CD14-positive monocyte (primary cell): Measurements from ENCODE around the gene FERMT2. TPM values are rescaled to one million over a fixed set of nuclear protein-coding genes. Genes with fewer than 3 reads are reported as not detected.

Experiments used
- DNase-seq, 3 donors: peaks; one replicate each; pipeline ENCODE4 v3.0.0-alpha.2; 2011 to 2022
- H2AFZ ChIP-seq: 2 replicates; pipeline ENCODE4 v1.6.0; 2012; ENCODE audit warnings: mild to moderate bottlenecking, low read depth, low read length, inconsistent platforms; ENCODE audit not compliant: insufficient read depth, poor library complexity, severe bottlenecking
- H3K27ac ChIP-seq, 2 donors: 1 replicate in 1 of 2; 2 replicates in 1 of 2; pipeline ENCODE4 v1.5.1; 2012 to 2013; ENCODE audit warnings: low read length in 2 of 2, control low read depth in 1 of 2, inconsistent platforms in 1 of 2, low read depth in 1 of 2, mild to moderate bottlenecking in 1 of 2
- H3K27me3 ChIP-seq, 2 donors: one replicate each; pipeline versions ENCODE4 v1.6.0 to v1.6.1; 2011 to 2013; ENCODE audit warnings: low read length in 2 of 2; ENCODE audit not compliant: control insufficient read depth in 2 of 2, insufficient read depth in 2 of 2
- H3K36me3 ChIP-seq, 2 donors: replicated peaks in 1 of 2; 1 replicate in 1 of 2; 2 replicates in 1 of 2; pipeline versions ENCODE4 v1.5.1 to v1.6.1; 2012 to 2013; ENCODE audit warnings: low read length in 2 of 2, control low read depth in 1 of 2, inconsistent platforms in 1 of 2, mild to moderate bottlenecking in 1 of 2; ENCODE audit not compliant: insufficient read depth in 2 of 2, control insufficient read depth in 1 of 2
- H3K4me1 ChIP-seq, 2 donors: 1 replicate in 1 of 2; 2 replicates in 1 of 2; pipeline versions ENCODE4 v1.5.1 to v1.6.1; 2012 to 2013; ENCODE audit warnings: low read length in 2 of 2, control low read depth in 1 of 2, inconsistent platforms in 1 of 2, mild to moderate bottlenecking in 1 of 2, moderate library complexity in 1 of 2; ENCODE audit not compliant: insufficient read depth in 2 of 2, control insufficient read depth in 1 of 2
- H3K4me2 ChIP-seq: replicated peaks from 2 replicates; pipeline ENCODE3; 2012; ENCODE audit warnings: low read length, moderate library complexity, mild to moderate bottlenecking; ENCODE audit not compliant: poor library complexity, severe bottlenecking; ENCODE audit errors: extremely low read depth
- H3K4me3 ChIP-seq, 3 experiments: fragments of 200-600 bp in 1 of 3; sonication (generic) in 1 of 3; replicated peaks in 1 of 3; 1 replicate in 2 of 3; 2 replicates in 1 of 3; pipeline ENCODE4 v1.5.1; 2011 to 2013; ENCODE audit warnings: low read length in 3 of 3, mild to moderate bottlenecking in 3 of 3, control low read depth in 2 of 3, low read depth in 2 of 3, inconsistent platforms in 1 of 3, moderate library complexity in 1 of 3
- H3K79me2 ChIP-seq: 2 replicates; pipeline ENCODE4 v1.6.0; 2012; ENCODE audit warnings: mild to moderate bottlenecking, control low read depth, inconsistent platforms, low read length, moderate library complexity; ENCODE audit not compliant: insufficient read depth
- H3K9ac ChIP-seq: 2 replicates; pipeline ENCODE4 v1.6.0; 2017; ENCODE audit warnings: low read length, mild to moderate bottlenecking; ENCODE audit not compliant: insufficient read depth, poor library complexity, severe bottlenecking
- H3K9me3 ChIP-seq, 2 donors: replicated peaks in 1 of 2; 1 replicate in 1 of 2; 2 replicates in 1 of 2; pipeline versions ENCODE4 v1.5.1 to v1.6.1; 2012 to 2013; ENCODE audit warnings: low read length in 2 of 2, control low read depth in 1 of 2; ENCODE audit not compliant: control insufficient read depth in 1 of 2, insufficient read depth in 1 of 2
- H4K20me1 ChIP-seq: 2 replicates; pipeline ENCODE4 v1.6.0; 2012; ENCODE audit warnings: mild to moderate bottlenecking, low read length, control low read depth, moderate library complexity; ENCODE audit not compliant: insufficient read depth
- H3K27ac Mint-ChIP-seq, 7 donors: one replicate each; pipeline ENCODE4 v1.8.0; 2020; ENCODE audit warnings: mild to moderate bottlenecking in 7 of 7, mixed read lengths in 7 of 7, moderate library complexity in 6 of 7, inconsistent platforms in 2 of 7
- H3K27me3 Mint-ChIP-seq, 3 donors: one replicate each; pipeline ENCODE4 v1.8.0; 2021 to 2022; ENCODE audit warnings: low read depth in 3 of 3, mild to moderate bottlenecking in 3 of 3, mixed read lengths in 3 of 3, moderate library complexity in 3 of 3, inconsistent platforms in 1 of 3
- H3K36me3 Mint-ChIP-seq, 2 donors: one replicate each; pipeline ENCODE4 v1.8.0; 2020; ENCODE audit warnings: mixed read lengths in 2 of 2, inconsistent platforms in 1 of 2, mild to moderate bottlenecking in 1 of 2
- H3K4me1 Mint-ChIP-seq: one replicate; pipeline ENCODE4 v1.8.0; 2020; ENCODE audit warnings: mild to moderate bottlenecking, mixed read lengths
- H3K4me3 Mint-ChIP-seq, 2 donors: one replicate each; pipeline ENCODE4 v1.8.0; 2020; ENCODE audit warnings: mild to moderate bottlenecking in 2 of 2, mixed read lengths in 2 of 2, moderate library complexity in 1 of 2
- H3K9me3 Mint-ChIP-seq, 7 donors: one replicate each; pipeline ENCODE4 v1.8.0; 2020 to 2022; ENCODE audit warnings: mixed read lengths in 7 of 7, mild to moderate bottlenecking in 6 of 7, moderate library complexity in 6 of 7, inconsistent platforms in 2 of 7
- WGBS: methylation state at CpG from one replicate; pipeline ENCODE4 v1.1.5; 2013; ENCODE audit warnings: missing lambda C conversion rate; ENCODE audit not compliant: insufficient coverage; 5-methylcytosine and 5-hydroxymethylcytosine counted together
- intact Hi-C, 2 donors: fragments of 100-400 bp; cut with micrococcal nuclease; formaldehyde crosslinking; loops; one replicate each; pipeline versions ENCODE4 v1.15.0 to v1.15.1; 2023
- polyA plus RNA-seq, 3 donors: library from polyadenylated mRNA; depleted of rRNA in 1 of 3; unstranded in 2 of 3; stranded (reverse) in 1 of 3; fragments of 300-500 nt in 2 of 3; fragments of >200 nt in 1 of 3; fragmentation: Illumina TruSeq in 2 of 3; gene quantifications; 1 replicate in 2 of 3; 2 replicates in 1 of 3; pipeline ENCODE4 v1.2.3, GENCODE V29; 2012 to 2021
- TF ChIP-seq, protein P1 (sequence below): fragments of 200-600 bp; IDR thresholded peaks from one replicate; pipeline ENCODE4 v1.8.0; 2022; ENCODE audit warnings: antibody characterized with exemption, mild to moderate bottlenecking

FERMT2 gene
- polyA plus RNA-seq, 3 donors = not detected

DNA sequence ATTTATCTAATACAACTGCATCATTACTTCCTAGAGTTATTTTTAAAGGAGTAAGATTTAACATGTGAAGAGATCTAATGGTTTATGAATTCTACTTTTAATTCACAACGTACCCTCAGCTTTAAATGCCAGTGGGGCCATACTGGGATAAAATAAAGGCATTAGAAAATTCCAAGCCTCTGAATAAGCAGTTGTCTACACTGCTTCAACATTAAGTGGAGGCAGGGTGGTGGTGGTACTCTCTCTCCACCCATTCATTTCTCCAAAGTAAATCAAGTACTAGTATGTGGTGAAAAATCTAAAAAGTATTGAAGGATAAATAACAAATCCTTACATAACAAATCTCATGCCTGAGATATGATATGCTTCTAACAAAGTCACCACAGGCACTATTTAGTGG is 52.4 kb downstream of the FERMT2 start:
- H3K27me3 Mint-ChIP-seq = peaks cover 0 to 5% (median 3%) of the 10 kb centered on the region in 3 donors
- no peaks in the 10 kb centered on the region for H3K4me1 Mint-ChIP-seq
- TF ChIP-seq, protein P1, sequence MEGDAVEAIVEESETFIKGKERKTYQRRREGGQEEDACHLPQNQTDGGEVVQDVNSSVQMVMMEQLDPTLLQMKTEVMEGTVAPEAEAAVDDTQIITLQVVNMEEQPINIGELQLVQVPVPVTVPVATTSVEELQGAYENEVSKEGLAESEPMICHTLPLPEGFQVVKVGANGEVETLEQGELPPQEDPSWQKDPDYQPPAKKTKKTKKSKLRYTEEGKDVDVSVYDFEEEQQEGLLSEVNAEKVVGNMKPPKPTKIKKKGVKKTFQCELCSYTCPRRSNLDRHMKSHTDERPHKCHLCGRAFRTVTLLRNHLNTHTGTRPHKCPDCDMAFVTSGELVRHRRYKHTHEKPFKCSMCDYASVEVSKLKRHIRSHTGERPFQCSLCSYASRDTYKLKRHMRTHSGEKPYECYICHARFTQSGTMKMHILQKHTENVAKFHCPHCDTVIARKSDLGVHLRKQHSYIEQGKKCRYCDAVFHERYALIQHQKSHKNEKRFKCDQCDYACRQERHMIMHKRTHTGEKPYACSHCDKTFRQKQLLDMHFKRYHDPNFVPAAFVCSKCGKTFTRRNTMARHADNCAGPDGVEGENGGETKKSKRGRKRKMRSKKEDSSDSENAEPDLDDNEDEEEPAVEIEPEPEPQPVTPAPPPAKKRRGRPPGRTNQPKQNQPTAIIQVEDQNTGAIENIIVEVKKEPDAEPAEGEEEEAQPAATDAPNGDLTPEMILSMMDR = no peak
- Histone ChIP-seq H3K36me3 (no peaks in the 10 kb centered on the region), H3K4me2 (no peak overlapping the region), H2AFZ (no peak overlapping the region), H3K79me2 (no peaks in the 10 kb centered on the region), H3K4me3 (no peak overlapping the region), H4K20me1 (no peaks in the 10 kb centered on the region), H3K27me3 (no peaks in the 10 kb centered on the region), H3K9me3 (no peaks in the 10 kb centered on the region), H3K4me1 (no peaks in the 10 kb centered on the region), H3K27ac (no peak overlapping the region), H3K9ac (no peak overlapping the region)
- no peak overlapping the region for H3K27ac Mint-ChIP-seq
- no peak for DNase-seq
- intact Hi-C loops = no loop called here
- WGBS = no CpG with 5 or more reads among the region's 1 CpG
- no peaks in the 10 kb centered on the region for H3K36me3 Mint-ChIP-seq
- H3K9me3 Mint-ChIP-seq = peaks cover 0 to 2% (median 0%) of the 10 kb centered on the region in 7 donors
- H3K4me3 Mint-ChIP-seq = no peak overlapping the region

DNA sequence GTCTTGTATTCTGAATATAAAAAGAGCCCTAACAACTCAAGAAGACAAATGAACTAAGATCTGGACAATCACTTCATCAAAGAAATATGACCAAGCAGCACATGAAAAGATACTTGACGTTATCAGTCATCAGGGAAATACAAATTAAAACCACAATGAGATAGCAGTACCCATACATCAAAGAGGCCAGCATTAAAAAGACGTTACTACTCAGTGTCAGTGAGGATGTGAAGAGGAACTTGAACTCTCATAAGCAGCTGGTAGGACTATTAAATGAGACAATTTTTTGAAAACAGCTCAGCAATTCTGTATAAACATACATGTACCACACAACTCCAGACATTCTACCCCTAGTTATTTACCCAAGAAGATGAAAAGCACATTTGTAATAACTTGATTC is 55.9 kb downstream of the FERMT2 start:
- no peaks in the 10 kb centered on the region for H3K27me3 ChIP-seq
- WGBS = no CpG with 5 or more reads among the region's 2 CpGs
- peaks cover 0 to 5% (median 3%) of the 10 kb centered on the region in 3 donors for H3K27me3 Mint-ChIP-seq
- H3K9ac ChIP-seq = no peak overlapping the region
- H3K36me3 Mint-ChIP-seq = no peaks in the 10 kb centered on the region
- H3K9me3 Mint-ChIP-seq = peaks cover 0 to 2% (median 0%) of the 10 kb centered on the region in 7 donors
- intact Hi-C loops = no loop called here
- H2AFZ ChIP-seq = no peak overlapping the region
- no peaks in the 10 kb centered on the region for H3K9me3 ChIP-seq
- H3K79me2 ChIP-seq = no peaks in the 10 kb centered on the region
- H4K20me1 ChIP-seq = no peaks in the 10 kb centered on the region
- no peak overlapping the region for H3K4me2 ChIP-seq
- TF ChIP-seq, protein P1 = no peak
- no peaks in the 10 kb centered on the region for H3K36me3 ChIP-seq
- H3K4me3 ChIP-seq = no peak overlapping the region
- H3K4me1 ChIP-seq = no peaks in the 10 kb centered on the region
- H3K27ac ChIP-seq = no peak overlapping the region
- H3K4me1 Mint-ChIP-seq = no peaks in the 10 kb centered on the region
- no peak for DNase-seq
- H3K4me3 Mint-ChIP-seq = no peak overlapping the region
- no peak overlapping the region for H3K27ac Mint-ChIP-seq
